Measurements from ENCODE around the gene BBX. TPM values are rescaled to one million over a fixed set of nuclear protein-coding genes. Genes with fewer than 3 reads are reported as not detected.
"Not testable (repeated sequence)": the region's sequence is repeated elsewhere in the genome, so short reads cannot be mapped to it uniquely, and the experiment has no call there.

Gene BBX
- total and polyA plus RNA-seq, 2 of the 13 experiments (the other 11 are each of a cell fraction or from before 2014, with no cell fraction given) = 13.7 to 23.2 TPM

DNA sequence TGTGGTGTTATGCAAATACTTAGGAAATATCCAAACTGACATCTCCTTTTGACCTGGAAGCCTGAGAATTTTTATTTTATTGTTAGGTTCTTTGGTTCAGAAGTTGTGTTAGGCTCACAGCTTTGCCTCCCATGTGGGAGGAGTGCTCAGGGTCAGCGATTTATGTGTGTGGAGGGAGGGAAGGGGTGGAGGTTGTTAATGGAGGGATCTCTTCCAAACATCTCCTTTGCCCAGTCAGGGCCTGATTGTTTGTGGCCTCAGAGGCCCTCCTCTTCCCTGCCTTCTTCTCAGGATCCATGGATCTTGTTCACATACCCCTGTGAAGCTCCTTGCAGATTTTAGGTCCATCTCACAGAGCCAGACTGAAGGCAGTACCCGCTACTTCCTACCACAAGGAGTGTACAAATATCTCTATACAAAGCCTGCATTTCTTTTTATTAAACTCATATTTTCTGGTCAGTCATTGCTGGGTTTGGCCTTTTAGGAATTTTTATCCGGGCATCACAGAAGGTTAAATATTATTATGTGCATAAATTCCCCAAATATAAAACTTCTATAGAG, 40.3 kb downstream of the BBX start:
- H3K27me3 ChIP-seq (ENCODE audit: control insufficient read depth in 1 of 2, insufficient read depth in 2 of 2, low read length in 2 of 2) = no peaks in the 10 kb centered on the region
- TF ChIP-seq STAT5B (CRISPR knock-in tag; IDR thresholded peaks at IDR 0.05) (no peak), FOSL2 (CRISPR knock-in tag; IDR thresholded peaks at IDR 0.05) (no peak), ZNF816 (CRISPR knock-in tag; IDR thresholded peaks at IDR 0.05; ENCODE audit: borderline replicate concordance) (no peak), SALL2 (CRISPR knock-in tag; IDR thresholded peaks at IDR 0.05) (no peak), ZNF512 (CRISPR knock-in tag; IDR thresholded peaks at IDR 0.05) (no peak), ZNF331 (CRISPR knock-in tag; IDR thresholded peaks at IDR 0.05) (no peak), NR2F2 (IDR thresholded peaks at IDR 0.05; ENCODE audit: borderline replicate concordance, low read depth) (no peak)
- ATAC-seq (no peak), DNase-seq (ENCODE audit: low spot score) (no peak), FAIRE-seq (no peak)
- intact Hi-C loops (cut with micrococcal nuclease; ENCODE audit: unreplicated experiment) (no loop called here), in situ Hi-C loops (cut with HindIII; ENCODE audit: extremely low pct_ligation_motif_present, low pct_unique_long_range_greater_than_20kb) (no loop called here)
- H3K79me2 ChIP-seq (ENCODE audit: insufficient read depth, low read length) = peaks cover 6% of the 10 kb centered on the region
- 83% methylated on average over 3 of the region's 3 CpGs for WGBS (ENCODE audit: low lambda C conversion rate)
- POLR2A ChIA-PET = no interaction called here
- H3K4me1 ChIP-seq (ENCODE audit: insufficient read depth, low read length) = no peaks in the 10 kb centered on the region
- H3K27ac ChIP-seq (ENCODE audit: extremely low read length, insufficient read depth, low read length) = no peak overlapping the region
- no peak overlapping the region for H3K4me3 ChIP-seq (replicated peaks in 1 of 3; ENCODE audit: insufficient read depth in 1 of 3, low read depth in 2 of 3, low read length in 3 of 3)
- CTCF ChIA-PET (ENCODE audit: low intra/inter-chr PET ratio, low total read pairs) = no interaction called here
- peaks cover 4% of the 10 kb centered on the region; the same call in 1 of the 2 replicates for H4K20me1 ChIP-seq (ENCODE audit: insufficient read depth, low read length)
- no peak overlapping the region for H3K9ac ChIP-seq (ENCODE audit: insufficient read depth, low read depth, low read length)
- H2AFZ ChIP-seq (ENCODE audit: low read length) = no peak overlapping the region
- no peaks in the 10 kb centered on the region for H3K36me3 ChIP-seq (replicated peaks in 1 of 2; ENCODE audit: control insufficient read depth in 1 of 2, insufficient read depth in 2 of 2, low read length in 2 of 2)
- no TSS peak for BruUV-seq (replicated peaks)
- no peaks in the 10 kb centered on the region for H3K9me3 ChIP-seq (ENCODE audit: low read length)
- H3K4me2 ChIP-seq (ENCODE audit: low read depth, low read length) = no peak overlapping the region

GRCh38 chr3:107565244-107565643, 42.5 kb downstream of the BBX start:
- H3K27me3 ChIP-seq (ENCODE audit: control insufficient read depth in 1 of 2, insufficient read depth in 2 of 2, low read length in 2 of 2); CTCF ChIA-PET (ENCODE audit: low intra/inter-chr PET ratio, low total read pairs); H3K4me1 ChIP-seq (ENCODE audit: insufficient read depth, low read length); FAIRE-seq; BruUV-seq (replicated peaks); H3K79me2 ChIP-seq (ENCODE audit: insufficient read depth, low read length); H3K9me3 ChIP-seq (ENCODE audit: low read length); ATAC-seq; in situ Hi-C loops (cut with HindIII; ENCODE audit: extremely low pct_ligation_motif_present, low pct_unique_long_range_greater_than_20kb); H4K20me1 ChIP-seq (ENCODE audit: insufficient read depth, low read length); intact Hi-C loops (cut with micrococcal nuclease; ENCODE audit: unreplicated experiment); DNase-seq (ENCODE audit: low spot score); H3K4me2 ChIP-seq (ENCODE audit: low read depth, low read length); H3K27ac ChIP-seq (ENCODE audit: extremely low read length, insufficient read depth, low read length); H3K36me3 ChIP-seq (replicated peaks in 1 of 2; ENCODE audit: control insufficient read depth in 1 of 2, insufficient read depth in 2 of 2, low read length in 2 of 2); POLR2A ChIA-PET; H2AFZ ChIP-seq (ENCODE audit: low read length); H3K4me3 ChIP-seq (replicated peaks in 1 of 3; ENCODE audit: insufficient read depth in 1 of 3, low read depth in 2 of 3, low read length in 3 of 3); H3K9ac ChIP-seq (ENCODE audit: insufficient read depth, low read depth, low read length): not testable (repeated sequence)
- 98% methylated on average over 7 of the region's 7 CpGs for WGBS (ENCODE audit: low lambda C conversion rate)

DNA sequence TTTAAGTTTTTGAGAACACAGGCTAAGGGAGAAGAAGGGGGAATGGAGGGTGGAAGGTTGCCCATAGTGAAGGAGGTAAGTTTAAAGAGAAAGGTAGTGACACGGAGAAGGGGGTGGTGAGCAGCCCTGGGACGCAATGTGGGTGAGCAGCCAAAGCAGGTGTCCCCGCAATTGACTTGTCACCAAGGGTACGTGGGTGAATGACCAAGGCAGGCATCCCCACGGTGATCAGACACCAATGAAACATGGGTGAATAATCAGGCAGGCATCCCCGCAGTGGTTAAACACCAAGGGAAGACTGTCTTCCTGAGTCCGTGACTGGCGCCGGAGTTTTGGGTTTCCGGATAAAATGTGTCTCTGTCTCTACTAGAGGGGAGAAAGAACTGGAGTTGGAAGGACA, 48.3 kb downstream of the BBX start:
- H3K36me3 ChIP-seq (replicated peaks in 1 of 2; ENCODE audit: control insufficient read depth in 1 of 2, insufficient read depth in 2 of 2, low read length in 2 of 2); DNase-seq (ENCODE audit: low spot score); H3K9me3 ChIP-seq (ENCODE audit: low read length); H2AFZ ChIP-seq (ENCODE audit: low read length); H3K79me2 ChIP-seq (ENCODE audit: insufficient read depth, low read length); H3K4me1 ChIP-seq (ENCODE audit: insufficient read depth, low read length); ATAC-seq; H3K4me3 ChIP-seq (replicated peaks in 1 of 3; ENCODE audit: insufficient read depth in 1 of 3, low read depth in 2 of 3, low read length in 3 of 3); H3K4me2 ChIP-seq (ENCODE audit: low read depth, low read length); POLR2A ChIA-PET; CTCF ChIA-PET (ENCODE audit: low intra/inter-chr PET ratio, low total read pairs); H3K27ac ChIP-seq (ENCODE audit: extremely low read length, insufficient read depth, low read length); BruUV-seq (replicated peaks); H3K9ac ChIP-seq (ENCODE audit: insufficient read depth, low read depth, low read length); H3K27me3 ChIP-seq (ENCODE audit: control insufficient read depth in 1 of 2, insufficient read depth in 2 of 2, low read length in 2 of 2); FAIRE-seq: not testable (repeated sequence)
- intact Hi-C loops (cut with micrococcal nuclease; ENCODE audit: unreplicated experiment) = loop anchor here (5.0 kb wide), 2 partner anchors 91 to 181 kb away; no protein-coding TSS in a partner anchor
- in situ Hi-C loops (cut with HindIII; ENCODE audit: extremely low pct_ligation_motif_present, low pct_unique_long_range_greater_than_20kb) = loop anchor here (10.0 kb wide), 2 partner anchors 174 to 274 kb away; no protein-coding TSS in a partner anchor
- 95% methylated on average over 10 of the region's 10 CpGs for WGBS (ENCODE audit: low lambda C conversion rate)
- 0 out of 2 replicates have a peak, but pooled peaks cover 14% of the 10 kb centered on the region for H4K20me1 ChIP-seq (ENCODE audit: insufficient read depth, low read length)
